Left lung (tissue), 10 donors: ENCODE results near the gene BPIFA1. TPM values are rescaled to one million over a fixed set of nuclear protein-coding genes. Genes with fewer than 3 reads are reported as not detected.

Experiments used
- ATAC-seq: fragments of 200-7000 bp; cut with Tn5 transposase; one replicate; pipeline ENCODE4 v1.9.1; 2020; ENCODE audit warnings: moderate library complexity
- DNase-seq, 4 donors: peaks; one replicate each; pipeline ENCODE4 v3.0.0-alpha.2; 2013 to 2020
- H3K27ac ChIP-seq, 2 donors: fragments of 200-600 bp; sonication (generic) in 1 of 2; one replicate each; pipeline versions ENCODE4 v1.5.0 to v1.8.0; 2020 to 2021
- H3K27me3 ChIP-seq, 2 donors: fragments of 200-600 bp; sonication (generic) in 1 of 2; one replicate each; pipeline versions ENCODE4 v1.5.0 to v1.8.0; 2020 to 2021
- H3K36me3 ChIP-seq, 2 donors: fragments of 200-600 bp; sonication (generic) in 1 of 2; one replicate each; pipeline versions ENCODE4 v1.5.0 to v1.8.0; 2020 to 2021
- H3K4me1 ChIP-seq, 2 donors: fragments of 200-600 bp; one replicate each; pipeline ENCODE4 v1.8.0; 2021
- H3K4me3 ChIP-seq, 2 donors: fragments of 200-600 bp; sonication (generic) in 1 of 2; one replicate each; pipeline versions ENCODE4 v1.5.0 to v1.8.0; 2020 to 2021; ENCODE audit warnings: mild to moderate bottlenecking in 1 of 2
- H3K9me3 ChIP-seq, 2 donors: fragments of 200-600 bp; sonication (generic) in 1 of 2; one replicate each; pipeline versions ENCODE4 v1.5.0 to v1.8.0; 2020 to 2021
- intact Hi-C, 2 donors: fragments of 100-400 bp; cut with DNase I; formaldehyde crosslinking; loops; one replicate each; pipeline versions ENCODE4 v1.11.2 to v1.14.2; 2022
- polyA plus RNA-seq, 6 donors: library from polyadenylated mRNA; unstranded; fragments of 120-200 nt; gene quantifications; one replicate each; pipeline ENCODE4 v1.2.1, GENCODE V29; 2013; ENCODE audit not compliant: insufficient read length in 6 of 6
- total RNA-seq, 2 donors: library from RNA; stranded (reverse); fragmentation: NEBNext Ultra II Directional; extraction: Animal tissue kit (Norgen Biotek cat#: 25700); gene quantifications; one replicate each; pipeline ENCODE4 v1.2.1, GENCODE V29; 2021
- TF ChIP-seq, protein P1 (sequence below), 2 donors: fragments of 200-600 bp; sonication (generic) in 1 of 2; IDR thresholded peaks; one replicate each; pipeline versions ENCODE4 v1.5.0 to v1.8.0; 2021; ENCODE audit warnings: antibody characterized with exemption in 2 of 2
- donor health status: DM: no; HTN: yes; CAD: no.
- donor health status: DM: no; HTN: no; CAD: no.

The BPIFA1 gene
- total and polyA plus RNA-seq, 8 donors, result 9.2 TPM; not detected in 7

- H3K27ac ChIP-seq, result no peak overlapping the region
- TF ChIP-seq, protein P1, sequence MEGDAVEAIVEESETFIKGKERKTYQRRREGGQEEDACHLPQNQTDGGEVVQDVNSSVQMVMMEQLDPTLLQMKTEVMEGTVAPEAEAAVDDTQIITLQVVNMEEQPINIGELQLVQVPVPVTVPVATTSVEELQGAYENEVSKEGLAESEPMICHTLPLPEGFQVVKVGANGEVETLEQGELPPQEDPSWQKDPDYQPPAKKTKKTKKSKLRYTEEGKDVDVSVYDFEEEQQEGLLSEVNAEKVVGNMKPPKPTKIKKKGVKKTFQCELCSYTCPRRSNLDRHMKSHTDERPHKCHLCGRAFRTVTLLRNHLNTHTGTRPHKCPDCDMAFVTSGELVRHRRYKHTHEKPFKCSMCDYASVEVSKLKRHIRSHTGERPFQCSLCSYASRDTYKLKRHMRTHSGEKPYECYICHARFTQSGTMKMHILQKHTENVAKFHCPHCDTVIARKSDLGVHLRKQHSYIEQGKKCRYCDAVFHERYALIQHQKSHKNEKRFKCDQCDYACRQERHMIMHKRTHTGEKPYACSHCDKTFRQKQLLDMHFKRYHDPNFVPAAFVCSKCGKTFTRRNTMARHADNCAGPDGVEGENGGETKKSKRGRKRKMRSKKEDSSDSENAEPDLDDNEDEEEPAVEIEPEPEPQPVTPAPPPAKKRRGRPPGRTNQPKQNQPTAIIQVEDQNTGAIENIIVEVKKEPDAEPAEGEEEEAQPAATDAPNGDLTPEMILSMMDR (IDR thresholded peaks at IDR 0.05), result no peak
- DNase-seq (no peak), ATAC-seq (no peak)
- no peaks in the 10 kb centered on the region for H3K36me3 ChIP-seq
- H3K27me3 ChIP-seq, result peaks cover 0 to 13% of the 10 kb centered on the region in 2 donors
- intact Hi-C loops, result no loop called here
- no peaks in the 10 kb centered on the region for H3K9me3 ChIP-seq
- H3K4me1 ChIP-seq, result no peaks in the 10 kb centered on the region
- no peak overlapping the region for H3K4me3 ChIP-seq
These were observed 40.1 kb downstream of the BPIFA1 start for GRCh38 chr20:33275871-33276270.

DNA sequence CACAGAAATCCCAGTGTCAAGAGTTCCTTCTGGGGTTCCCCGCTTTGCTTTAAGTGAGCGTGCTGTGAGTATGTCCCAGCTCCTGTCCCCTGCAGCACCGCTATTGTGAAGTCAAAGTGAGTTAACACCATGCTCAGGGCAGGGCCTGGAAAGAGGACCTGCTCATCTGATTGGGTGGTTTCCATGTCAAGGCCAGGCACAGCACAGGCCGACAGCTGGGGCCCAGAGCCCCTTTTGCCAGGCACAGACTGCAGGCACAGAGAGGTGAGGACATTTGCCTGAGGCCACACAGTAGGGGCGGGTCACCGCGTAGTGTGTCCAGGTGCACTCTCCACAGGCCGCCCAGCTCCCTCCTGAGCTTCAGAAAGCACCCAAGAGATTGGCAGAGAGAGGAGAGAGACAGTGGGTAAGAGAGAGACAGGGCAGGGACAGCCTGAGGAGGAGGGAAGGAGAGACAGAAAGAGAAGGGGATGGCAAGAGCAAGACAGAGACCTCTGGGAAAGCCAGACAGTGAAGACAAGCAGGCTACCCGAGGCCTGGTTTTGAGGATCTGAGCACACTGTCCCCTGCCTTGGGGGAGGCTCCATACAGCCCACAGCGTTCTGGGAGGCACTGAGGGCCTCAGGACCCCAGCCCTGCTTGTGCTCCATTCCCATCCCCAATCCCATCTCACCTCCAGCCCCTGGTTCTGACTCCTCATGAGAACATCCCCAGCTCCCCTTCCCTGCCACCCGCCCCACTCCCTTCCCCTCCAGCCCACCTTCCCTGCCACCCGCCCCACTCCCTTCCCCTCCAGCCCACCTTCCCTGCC is 40.7 kb downstream of the BPIFA1 start:
- ATAC-seq (no peak), DNase-seq (no peak)
- H3K27me3 ChIP-seq, result peaks cover 0 to 13% of the 10 kb centered on the region in 2 donors
- no peak overlapping the region for H3K27ac ChIP-seq
- H3K4me1 ChIP-seq, result no peaks in the 10 kb centered on the region
- no peaks in the 10 kb centered on the region for H3K9me3 ChIP-seq
- intact Hi-C loops, result no loop called here
- no peak overlapping the region for H3K4me3 ChIP-seq
- no peaks in the 10 kb centered on the region for H3K36me3 ChIP-seq
- TF ChIP-seq, protein P1 (IDR thresholded peaks at IDR 0.05), result no peak

GRCh38 chr20:33277471-33278441 is 42.0 kb downstream of the BPIFA1 start:
- Histone ChIP-seq H3K27me3 (peaks cover 0 to 22% of the 10 kb centered on the region in 2 donors), H3K4me1 (no peaks in the 10 kb centered on the region), H3K4me3 (no peak overlapping the region), H3K27ac (no peak overlapping the region), H3K9me3 (no peaks in the 10 kb centered on the region), H3K36me3 (no peaks in the 10 kb centered on the region)
- DNase-seq (no peak), ATAC-seq (no peak)
- intact Hi-C loops, result no loop called here
- TF ChIP-seq, protein P1 (IDR thresholded peaks at IDR 0.05), result no peak

DNA sequence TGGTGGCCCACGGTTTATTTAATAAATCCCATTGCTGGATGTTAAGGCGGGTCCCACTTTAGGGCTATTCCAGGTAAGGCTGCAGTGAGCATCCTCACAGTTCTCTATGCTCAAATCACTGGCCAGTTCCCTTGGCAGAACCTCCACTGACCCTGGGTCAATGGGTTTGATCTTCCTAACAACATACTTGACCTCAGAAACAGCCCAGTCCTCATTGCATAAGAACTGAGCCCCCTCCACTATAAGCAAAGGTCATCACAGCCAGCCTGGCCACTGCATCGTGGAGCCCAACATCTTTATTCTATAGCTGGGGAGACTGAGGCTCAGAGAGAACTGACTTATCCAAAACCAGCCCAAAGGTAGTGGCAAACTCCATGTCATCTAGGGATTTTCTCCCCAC is 42.9 kb downstream of the BPIFA1 start:
- intact Hi-C loops, result no loop called here
- no peak for ATAC-seq
- TF ChIP-seq, protein P1 (IDR thresholded peaks at IDR 0.05), result no peak
- Histone ChIP-seq H3K9me3 (no peaks in the 10 kb centered on the region), H3K27ac (no peak overlapping the region), H3K4me1 (no peaks in the 10 kb centered on the region), H3K27me3 (peaks cover 0 to 22% of the 10 kb centered on the region in 2 donors), H3K4me3 (no peak overlapping the region), H3K36me3 (no peaks in the 10 kb centered on the region)
- DNase-seq, result no peak
